NCI-H1694 (cell line): ENCODE measurements around the gene MARK2.

Experiments used
- DNase-seq: peaks from one replicate; lab custom pipeline; 2025; lab: John Stamatoyannopoulos, UW

The MARK2 gene

DNA sequence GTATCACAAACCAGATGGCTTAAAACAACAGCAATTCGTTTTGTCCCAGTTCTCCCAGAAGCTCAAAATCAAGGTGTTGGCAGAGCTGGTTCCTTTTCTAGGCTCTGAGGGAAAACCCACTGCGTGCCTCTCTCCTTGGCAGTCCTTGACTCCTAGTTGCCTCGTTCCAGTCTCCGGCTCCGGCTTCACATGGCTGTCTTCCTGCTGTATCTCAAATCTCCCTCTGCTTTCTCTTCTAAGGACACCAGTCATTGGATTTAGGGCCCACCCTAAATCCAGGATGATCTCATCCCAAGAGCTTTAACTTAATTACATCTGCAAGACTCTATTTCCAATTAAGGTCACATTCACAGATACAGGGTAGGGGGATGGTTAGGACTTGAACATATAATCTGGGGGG, 90.7 kb downstream of the MARK2 start:
- DNase-seq: no peak

DNA sequence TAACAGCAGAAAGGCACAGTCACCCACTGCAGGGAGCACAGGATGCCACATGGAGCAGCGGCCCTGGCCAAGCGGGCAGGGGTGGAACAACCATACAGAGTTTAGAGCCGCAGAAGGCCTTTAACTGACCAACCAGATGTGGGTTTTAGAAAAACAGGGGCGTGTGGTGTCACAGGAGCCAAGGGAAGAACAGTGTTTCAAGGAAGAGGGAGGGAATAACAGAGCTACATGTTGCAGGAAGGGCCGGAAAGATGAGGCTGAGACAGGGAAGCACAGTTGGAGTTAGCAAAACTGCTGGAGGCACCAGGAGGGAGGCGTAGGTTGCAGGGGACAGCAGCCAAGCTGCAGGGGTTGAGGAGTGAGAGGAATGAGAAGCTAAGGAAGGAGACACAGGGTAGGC, 92.1 kb downstream of the MARK2 start:
- no peak for DNase-seq

DNA sequence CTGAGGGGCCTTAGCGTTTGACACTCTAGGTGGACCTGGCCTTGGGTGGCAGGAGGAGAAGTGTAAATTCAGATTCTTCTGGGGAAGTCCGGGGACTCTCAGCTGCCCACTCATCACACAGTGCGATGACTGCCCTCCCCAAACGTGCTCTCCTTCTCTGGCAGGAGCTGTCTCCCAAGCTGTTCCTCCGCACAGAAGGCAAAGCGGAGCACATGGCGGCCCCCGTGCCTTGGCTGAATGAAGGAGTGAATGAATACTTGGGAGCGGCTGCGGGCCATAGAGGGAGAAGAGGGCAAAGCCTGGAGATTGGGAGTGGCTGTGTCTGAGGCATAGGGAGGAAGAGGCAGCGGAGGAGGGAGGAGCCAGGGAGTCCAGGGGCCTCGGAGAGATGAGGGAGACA, 93.0 kb downstream of the MARK2 start:
- no peak for DNase-seq

DNA sequence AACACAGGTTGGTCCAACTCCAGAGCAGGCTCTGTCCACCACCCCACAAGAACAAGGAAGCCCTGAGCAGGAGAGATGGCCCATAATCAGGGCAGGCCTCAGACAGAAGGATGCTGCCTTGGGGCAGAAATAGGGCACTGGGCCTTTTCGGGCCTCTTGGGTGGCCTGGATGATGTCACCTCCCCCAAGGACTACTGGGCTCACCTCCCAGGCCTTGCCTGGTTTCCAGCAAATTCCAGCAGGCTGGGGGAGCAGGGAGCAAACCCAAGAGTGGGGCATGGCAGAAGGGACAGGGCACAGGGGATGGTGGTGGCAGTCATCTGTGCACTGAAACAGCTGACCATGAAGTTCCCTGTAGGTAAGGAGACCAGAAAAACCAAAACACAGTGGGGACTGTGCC, 94.5 kb downstream of the MARK2 start:
- no peak for DNase-seq

DNA sequence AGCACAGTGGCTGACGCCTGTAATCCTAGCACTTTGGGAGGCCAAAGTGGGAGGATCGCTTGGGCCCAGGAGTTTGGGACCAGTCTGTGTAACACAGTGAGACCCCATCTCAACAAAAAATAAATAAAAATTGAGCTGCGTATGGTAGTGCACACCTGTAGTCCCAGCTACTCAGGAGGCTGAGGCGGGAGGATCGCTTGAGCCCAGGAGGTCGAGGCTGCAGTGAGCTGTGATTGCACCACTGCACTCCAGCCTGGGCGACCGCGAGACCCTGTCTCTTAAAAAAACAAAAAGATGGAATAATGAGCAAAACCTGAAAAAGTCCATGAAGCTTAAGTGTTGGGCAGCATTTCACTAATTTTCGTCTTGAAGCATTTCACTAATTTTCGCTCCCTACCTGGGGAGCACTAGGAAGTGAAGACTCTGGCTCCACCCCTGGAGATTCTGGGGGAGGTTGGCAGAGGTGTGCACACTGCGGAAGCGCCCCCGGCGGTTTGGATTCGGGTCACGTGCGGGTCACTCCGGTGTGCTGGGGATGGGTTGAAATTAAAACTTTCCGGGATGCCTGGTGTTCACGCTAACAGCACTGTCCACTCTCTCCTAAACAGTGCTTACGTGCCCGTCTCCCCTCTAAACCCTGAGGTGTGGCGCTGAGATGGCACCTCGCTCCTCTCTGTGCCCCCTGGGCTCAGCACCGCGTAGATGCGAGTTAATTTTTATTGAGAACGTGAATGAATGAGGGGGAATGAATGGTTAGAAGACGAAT, 99.0 kb downstream of the MARK2 start:
- DNase-seq: no peak

DNA sequence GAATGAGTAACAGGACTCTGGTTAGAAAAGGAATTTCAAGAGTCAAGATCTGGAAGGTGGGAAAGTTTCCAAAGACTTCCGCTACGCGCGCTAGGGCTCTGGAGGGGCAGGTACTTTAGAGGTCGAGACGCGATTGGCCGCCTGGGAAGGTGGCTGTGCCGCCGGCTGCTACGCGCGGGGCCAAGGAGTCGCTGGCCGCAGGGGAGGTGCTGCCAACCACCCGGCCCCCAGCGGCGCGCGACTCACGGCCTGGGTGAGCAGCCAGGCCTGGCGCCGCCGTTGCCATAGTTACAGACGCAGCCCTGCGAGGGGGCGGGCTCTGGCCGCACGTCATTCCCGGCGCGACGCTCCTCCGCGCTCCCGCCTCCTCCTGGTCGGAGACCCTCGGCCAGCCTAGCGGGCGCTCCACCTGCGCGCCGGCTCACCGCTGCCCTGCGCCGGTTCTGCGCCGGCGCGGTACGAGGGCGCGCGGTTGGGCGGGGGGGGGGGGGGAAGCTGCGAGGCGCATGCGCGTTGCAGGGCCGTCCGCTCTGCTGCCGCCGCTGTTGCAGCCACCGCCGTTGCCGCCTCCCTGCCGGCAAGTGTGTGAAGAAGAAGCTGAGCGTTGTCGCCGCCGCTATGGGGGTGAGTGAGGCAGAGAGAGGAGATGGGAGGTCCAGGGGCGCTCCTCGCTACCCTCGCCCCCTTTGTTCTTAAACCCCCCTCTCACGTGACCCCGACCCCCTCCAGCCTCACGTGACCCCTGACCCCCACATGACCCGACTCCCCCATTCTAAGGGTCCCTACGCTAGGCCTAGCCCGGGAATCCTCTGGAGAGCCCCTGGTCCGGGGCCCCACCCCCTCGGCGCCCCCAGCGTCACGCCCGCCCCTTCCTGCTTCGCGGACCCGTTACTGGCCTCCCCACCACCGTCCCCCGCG, 99.8 kb downstream of the MARK2 start, which contains the start of gene NAA40:
NAA40 (plus strand) TSS at position 524 of the 918 bp plus-strand sequence; CDS start at position 619, 95 bp downstream.
- DNase-seq: peak; percentile 68

DNA sequence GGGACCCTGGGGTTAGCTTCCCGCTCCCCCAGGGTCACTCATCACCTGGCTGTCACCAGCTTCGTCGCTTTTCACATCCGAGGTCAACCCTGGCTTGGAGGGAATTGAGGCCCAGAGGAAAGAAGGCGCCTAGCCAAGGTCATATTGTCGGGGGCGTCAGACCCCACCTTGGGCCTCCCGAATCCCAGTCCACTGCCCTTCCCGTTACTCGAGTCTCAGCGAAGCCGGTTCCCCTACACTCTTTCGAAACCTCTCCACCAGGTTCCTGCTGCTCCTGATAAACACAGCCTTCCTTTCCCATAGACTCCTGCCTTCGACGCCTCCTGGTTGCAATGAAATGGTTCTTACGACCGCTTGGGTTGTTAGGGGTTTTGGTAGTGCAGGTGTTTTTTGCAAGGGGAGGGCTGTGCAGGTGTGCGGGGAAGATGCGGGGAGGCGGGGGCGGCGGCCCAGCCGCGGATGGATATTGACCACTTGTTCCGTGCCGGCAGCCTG, 100.5 kb downstream of the MARK2 start:
- no peak for DNase-seq

DNA sequence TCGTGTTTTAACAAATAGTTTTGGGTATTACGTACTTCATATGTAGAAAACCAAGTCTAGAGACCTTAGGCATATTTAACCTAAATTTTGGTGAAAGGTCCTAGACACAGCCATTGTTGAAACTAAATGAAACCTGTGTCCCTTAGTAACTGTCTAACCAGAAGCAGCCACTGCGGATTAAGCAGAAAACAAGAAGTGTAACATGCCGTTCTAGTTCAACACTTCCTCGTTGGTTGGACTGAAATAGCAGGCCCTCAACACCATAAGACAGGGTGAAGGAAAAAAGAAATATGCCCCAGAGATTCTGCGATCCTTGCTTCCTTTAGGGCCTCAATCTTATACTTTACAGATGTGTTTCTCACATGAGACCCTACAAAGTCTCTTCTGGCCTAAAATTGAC, 101.9 kb downstream of the MARK2 start:
- no peak for DNase-seq

DNA sequence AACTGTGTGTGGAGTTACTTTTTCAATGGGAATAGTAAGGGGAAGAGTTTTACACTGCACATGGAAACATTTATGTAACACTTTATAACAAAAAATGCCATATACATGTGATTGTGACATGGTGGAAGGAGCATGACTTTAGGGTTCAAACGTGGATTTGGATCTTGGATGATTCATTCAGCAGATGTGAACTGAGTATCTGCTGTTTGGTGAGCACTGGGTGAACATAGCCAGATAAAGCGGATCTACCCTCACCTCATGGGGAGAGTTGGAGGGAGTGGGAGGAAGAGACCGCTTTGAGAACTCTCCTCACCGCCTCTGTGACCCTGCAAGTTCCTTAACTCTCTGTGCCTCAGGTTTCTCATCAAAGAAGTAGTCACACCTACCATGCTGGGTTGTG, 103.0 kb downstream of the MARK2 start:
- DNase-seq: no peak

DNA sequence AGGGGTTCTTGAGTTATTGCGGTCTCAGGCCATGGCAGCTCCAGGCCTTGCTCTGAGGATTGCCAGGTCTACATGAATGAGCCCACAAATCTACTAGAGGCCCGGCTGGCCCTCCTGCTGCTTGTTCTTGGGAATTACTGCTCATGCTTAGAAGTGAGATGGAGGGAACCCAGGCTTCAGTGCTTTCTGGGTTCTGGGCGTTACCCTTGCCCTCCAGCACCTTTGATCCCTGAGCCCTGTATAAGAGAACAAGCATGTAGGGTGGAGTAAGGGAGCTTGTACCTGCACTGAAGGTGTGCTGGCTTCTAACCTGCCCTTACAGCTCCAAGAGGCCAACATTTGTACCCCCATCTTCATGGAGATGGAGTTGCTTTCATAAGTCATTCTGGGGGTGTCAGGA, 103.9 kb downstream of the MARK2 start:
- no peak for DNase-seq

DNA sequence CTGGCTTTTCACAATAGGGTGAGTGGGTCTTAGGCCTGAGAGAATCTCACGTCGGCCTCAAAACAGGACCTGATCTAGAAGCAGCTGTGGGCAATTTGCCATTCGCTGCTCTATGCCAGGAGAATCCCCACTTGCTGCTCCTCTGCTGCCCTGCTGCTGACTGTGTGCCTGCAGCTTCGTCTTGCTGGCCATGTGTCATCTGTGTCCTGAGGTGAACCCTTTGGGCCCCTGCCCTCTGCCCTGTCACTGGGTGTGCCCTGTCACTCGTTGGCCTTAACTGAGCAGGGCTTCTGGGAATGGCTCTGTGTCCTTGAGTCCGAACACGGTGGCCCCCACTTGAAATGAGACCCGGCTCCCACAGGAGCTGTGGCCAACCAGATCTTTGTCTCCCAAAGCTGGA, 106.1 kb downstream of the MARK2 start:
- DNase-seq: no peak

DNA sequence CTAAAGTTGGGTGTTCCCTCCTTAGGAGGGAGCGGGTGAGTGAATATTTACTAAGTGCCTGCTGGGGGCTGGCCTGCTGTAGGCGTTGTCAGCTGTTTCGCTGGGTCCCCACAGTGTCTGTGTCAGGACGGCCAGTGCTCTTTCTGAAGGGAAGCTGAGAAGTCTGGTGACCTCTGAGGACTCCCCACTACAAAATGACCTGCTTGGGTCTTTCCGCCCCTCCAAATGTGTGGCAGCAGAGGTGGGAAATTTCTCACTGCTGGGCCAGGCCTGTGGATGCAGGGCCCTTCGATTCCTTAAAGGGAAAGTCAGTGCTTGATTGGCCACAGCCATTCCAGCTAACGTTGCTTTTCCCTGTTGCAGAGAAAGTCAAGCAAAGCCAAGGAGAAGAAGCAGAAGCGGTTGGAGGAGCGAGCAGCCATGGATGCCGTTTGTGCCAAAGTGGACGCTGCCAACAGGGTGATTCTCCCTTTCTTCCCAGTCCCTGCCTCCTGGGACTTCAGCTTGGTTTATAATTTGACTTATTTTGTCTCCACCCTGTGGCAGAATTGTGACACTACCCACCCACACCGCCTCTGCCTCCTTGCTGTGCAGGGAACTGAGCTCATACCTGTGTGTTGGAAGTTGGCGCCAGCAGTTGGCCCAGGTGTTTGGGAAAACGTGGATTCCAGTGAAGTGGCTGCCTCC, 106.7 kb downstream of the MARK2 start:
- DNase-seq: peak; percentile 54

DNA sequence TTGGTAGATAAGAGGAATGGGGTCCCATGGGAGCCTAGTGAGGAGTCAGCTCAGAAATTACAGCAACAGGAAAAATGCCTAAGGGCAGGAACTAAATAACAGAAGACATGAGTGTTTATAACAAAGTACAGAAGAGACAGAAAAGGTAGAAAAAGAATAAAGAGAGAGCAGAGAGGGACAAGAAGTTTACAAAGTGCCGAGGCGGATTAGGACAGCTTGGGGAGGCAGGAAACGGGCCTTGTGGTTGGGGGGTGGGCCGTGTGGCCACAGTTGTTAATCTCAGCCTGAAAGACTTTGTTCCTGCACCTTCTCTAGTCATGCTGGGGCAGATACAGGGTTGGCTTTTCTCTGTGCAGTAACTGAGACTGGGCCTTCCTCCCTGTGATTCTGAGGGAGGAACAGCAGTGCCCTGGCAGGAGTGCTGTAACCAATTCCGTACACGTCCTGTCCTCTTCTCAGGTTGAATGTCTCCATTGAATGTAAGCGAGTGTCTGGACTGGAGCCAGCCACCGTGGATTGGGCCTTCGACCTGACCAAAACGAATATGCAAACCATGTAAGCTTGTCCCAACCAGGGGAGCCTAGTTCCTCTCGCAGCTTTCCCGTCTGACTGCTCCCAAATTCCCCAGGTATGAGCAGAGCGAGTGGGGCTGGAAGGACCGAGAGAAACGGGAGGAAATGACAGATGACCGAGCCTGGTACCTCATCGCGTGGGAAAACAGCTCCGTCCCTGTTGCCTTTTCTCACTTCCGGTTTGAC, 113.0 kb downstream of the MARK2 start:
- no peak for DNase-seq

DNA sequence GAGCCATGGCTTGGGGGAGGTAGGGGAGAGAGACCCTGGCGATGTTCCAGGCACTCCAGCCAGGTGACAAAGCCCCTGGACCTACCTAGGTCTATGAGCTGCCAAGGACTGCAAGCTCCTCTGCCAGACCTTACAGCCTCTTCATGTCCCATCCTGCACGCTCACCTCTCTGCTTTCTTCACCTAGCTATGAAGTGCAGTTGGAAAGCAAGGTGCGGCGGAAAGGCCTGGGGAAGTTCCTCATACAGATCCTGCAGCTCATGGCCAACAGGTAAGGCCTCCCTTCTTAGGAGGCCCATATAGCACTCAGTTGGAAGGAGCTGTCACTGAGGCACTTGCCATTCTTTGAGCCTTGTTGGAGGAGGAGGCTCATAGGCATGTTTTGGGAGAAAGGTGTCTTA, 113.7 kb downstream of the MARK2 start:
- no peak for DNase-seq

DNA sequence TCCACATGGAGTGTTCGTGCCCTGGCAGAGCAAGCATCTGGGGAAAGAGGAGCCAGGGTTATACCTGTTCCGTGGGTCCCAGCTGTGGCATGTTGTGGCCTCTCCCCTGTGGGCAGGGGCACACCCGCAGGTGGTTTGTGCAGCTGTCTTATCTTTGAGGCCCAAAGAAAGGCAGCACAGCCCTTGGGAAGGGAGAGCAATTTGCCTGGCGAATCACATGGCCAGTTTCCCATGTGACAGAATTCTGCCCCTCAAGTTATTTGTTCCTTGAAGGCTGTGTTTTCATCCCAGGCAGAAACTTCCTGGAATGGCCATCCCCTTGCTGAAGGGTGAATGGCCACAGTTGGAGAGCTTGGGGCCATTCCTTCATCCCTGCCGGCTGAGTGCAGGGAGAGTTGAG, 119.1 kb downstream of the MARK2 start:
- DNase-seq: no peak
